Sciatic nerve (tissue), 2 donors: ENCODE measurements around the gene PADI3. TPM values are rescaled to one million over a fixed set of nuclear protein-coding genes. Genes with fewer than 3 reads are reported as not detected.

Experiments used
- ATAC-seq: fragments of 200-7000 bp; cut with Tn5 transposase; one replicate; pipeline ENCODE4 v1.9.1; 2020; ENCODE audit warnings: mild to moderate bottlenecking, moderate library complexity
- DNase-seq: peaks from one replicate; pipeline ENCODE4 v3.0.0-alpha.2; 2020; ENCODE audit warnings: low spot score
- intact Hi-C: fragments of 100-400 bp; cut with DNase I; formaldehyde crosslinking; loops from one replicate; pipeline ENCODE4 v1.14.2; 2022
- total RNA-seq: library from RNA; stranded (reverse); fragmentation: NEBNext Ultra II Directional; extraction: Animal tissue kit (Norgen Biotek cat#: 25700); gene quantifications from one replicate; pipeline ENCODE4 v1.2.1, GENCODE V29; 2021
- donor health status: DM: no; HTN: no; CAD: no.
- donor health status: DM: no; HTN: no; CAD: no.

PADI3 gene
- total RNA-seq, 1 donor from 2014 or later = not detected

DNA sequence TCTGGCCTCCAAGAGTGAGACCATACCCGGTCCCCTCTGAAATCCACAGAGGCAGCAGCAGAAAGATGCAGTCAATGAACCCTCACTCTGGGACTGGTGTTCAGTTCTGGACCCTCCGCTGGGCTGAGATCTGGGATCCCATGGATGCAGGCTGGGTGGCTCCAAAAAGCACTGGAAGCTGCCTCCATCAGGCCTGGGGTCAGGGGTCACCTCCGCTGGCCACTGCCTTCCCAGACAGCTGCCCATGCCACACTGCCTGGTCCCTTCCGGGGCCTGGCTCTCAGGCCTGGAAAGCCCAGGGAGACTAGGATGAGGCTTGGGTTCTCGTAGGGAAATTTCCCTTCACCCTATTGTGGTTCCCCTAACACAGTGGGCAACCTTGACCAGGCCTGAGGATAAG is 37.7 kb downstream of the PADI3 start:
- intact Hi-C loops = no loop called here
- no peak for ATAC-seq
- no peak for DNase-seq

DNA sequence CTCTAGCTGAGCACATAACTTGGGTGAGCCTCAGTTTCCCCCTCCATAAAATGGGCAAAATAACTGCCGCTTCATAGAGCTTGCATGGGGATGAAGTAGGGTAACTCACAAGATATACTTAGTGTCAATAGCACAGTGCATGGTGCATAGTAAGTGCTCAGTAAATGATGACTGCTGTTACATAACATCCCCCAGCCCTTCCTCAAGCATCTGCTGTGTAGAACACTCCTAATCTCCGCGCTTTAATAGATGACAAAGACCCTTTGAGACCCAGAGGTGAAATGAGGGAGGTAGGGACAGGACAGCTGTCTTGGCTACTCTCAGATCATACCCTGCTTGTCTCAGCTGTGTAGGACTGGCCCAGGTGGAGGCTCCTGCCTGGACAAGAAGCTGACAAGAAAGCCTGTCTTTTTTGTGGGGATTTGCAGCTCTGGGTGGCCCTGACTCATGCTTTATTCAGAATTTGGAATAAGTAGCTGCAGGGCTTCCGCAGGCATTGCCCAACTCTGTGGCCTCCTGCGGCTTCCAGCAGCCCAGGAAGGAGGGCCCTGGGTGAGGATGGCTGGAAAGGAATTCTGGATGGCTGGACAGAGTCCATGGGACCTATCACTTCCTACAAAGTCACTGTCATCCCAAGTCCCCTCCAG is 38.4 kb downstream of the PADI3 start:
- DNase-seq (no peak), ATAC-seq (no peak)
- intact Hi-C loops = no loop called here

DNA sequence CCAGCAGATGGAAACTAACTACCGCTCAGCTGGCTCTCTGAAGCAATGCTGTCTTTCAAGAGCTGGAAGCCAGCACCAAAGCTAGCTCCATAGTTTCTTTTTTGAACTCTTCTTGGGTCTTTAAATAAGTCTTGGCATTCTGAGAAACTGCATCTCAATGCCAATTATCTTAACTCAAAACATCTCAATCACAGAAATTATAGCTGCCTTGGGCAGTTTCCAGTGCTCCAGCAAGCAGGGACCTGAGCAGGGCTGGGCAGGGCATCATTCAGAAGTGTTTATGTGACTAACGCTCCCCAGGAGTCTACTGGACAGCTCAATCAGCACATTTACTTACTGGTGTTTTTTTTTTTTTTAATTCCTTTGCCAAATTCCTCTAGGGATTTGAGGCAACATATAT is 40.8 kb downstream of the PADI3 start:
- ATAC-seq (no peak), DNase-seq (no peak)
- intact Hi-C loops = no loop called here

DNA sequence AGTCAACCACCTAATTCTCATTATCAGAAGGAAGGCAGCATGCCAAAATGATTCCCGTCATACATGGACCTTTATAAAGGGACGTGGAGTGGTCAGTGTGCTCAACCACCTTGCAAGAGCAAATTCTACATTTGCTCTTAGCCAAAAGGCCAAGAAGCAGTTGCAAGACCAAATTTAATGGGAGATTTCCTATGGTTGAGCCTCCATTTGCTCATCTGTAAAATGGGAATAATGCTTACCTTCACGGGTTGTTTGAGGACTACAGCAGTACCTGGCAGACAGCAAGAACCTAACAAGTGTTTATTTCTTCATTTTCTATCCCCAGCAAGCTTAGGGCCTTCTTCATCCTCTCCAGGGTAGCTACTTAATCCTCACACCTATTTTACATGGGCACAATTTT is 41.7 kb downstream of the PADI3 start:
- no peak for DNase-seq
- intact Hi-C loops = no loop called here
- ATAC-seq = no peak

DNA sequence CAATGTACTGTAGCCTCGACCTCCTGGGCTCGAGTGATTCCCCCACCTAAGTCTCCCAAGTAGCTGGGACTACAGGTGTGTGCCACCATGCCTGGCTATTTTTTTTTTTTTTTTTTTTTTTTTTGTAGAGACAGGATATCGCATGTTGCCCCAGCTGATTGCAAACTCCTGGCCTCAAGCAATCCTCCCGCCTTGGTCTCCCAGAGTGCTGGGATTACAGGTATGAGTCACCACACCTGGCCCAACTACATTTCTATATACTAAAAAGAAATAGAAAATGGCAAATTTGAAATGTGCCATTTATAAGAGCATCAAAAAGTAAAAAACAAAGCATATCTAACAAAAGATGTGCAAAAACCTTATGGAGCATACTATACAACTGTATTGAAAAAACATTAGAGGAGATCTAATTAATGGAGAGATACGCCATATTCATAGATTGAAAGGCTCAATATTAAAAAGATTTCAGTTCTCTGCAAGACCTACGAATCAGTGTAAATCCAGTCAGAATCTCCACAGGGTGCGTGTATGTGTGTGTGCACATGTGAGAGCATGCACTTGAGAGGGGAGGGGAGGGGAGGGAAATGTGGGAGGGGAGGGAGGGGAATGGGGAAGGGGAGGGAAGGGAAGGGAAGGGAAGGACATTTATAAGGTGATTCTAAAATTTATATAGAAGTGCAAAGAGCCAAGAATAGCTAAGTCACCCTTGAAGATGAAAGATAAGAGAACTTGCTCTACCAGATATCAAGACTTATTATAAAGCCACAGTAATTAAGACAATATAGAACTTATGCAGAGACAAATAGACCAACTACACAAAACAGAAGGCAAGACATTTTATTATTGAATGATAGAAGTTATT is 43.6 kb downstream of the PADI3 start:
- intact Hi-C loops = no loop called here
- ATAC-seq = no peak
- DNase-seq = no peak

DNA sequence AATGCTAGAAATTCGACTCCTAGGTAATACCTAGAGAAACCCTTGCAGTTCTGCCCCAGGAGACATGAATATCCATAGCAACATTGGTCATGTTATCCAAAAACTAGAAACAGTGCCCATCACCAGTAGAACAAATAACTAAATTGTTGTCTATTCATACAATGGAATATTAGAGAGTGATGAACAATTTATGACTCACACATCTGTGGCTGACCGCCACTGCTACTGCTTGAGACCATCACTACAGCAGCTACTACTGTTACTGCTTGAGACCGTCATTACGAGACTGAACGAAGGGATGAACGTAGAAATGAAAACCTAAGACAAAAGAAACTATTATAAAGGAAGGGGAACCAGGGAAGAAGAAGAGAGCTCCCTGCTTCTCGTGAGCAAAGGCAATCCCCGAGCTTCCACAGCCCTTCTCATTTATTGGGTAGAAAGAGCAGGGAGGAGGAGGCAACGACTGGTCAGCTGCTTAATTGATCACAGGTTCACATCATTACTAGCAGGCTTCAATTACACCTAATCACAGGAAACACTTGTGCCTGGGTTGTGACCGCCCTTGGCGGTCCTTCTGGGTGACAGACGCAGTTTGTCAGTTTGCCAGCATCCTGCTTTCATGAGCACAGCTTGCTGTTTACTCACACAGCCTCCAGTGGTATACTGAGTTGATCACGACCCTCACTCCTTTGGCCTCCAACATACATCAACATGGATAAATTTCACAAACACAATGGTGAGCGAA is 45.0 kb downstream of the PADI3 start:
- DNase-seq (no peak), ATAC-seq (no peak)
- intact Hi-C loops = no loop called here

DNA sequence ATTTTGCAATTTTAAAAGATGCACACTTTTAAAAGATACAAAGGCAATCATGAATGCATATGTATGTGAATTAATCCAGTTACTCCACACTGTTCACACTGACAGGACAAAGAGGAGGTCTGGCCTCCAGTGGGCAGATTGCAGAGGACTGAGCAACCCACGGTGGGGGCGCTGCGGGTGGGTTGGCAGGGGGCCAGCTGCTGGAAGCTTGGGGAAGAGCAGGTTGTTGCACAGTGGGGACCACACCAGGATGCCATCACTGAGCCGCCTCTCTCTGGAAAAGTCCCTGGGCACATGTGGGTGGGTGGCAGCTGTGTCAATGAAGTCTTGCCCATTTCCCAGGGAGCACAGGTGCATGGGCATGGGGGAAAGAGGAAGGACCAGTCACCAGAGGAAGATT is 46.4 kb downstream of the PADI3 start:
- intact Hi-C loops = no loop called here
- no peak for ATAC-seq

DNA sequence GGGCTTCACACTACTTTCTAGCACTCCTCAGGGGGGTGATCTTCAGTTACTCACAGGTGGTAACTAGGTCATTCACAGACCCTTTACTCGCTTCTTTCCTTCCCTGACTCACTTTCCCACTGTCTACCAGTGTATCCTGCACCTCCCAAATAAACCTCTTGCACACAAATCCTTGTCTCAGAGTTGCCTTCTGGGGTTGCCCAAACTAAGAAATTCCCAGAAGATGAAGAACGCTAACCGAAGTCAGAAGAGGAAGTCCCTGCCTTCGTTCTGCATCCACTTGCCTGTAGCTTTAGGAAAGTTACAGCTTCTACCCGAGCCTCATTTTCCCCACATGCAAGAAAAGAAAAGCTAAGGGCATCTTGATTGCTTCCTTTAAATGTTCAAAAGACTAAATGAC is 47.2 kb downstream of the PADI3 start:
- no peak for ATAC-seq
- no peak for DNase-seq
- intact Hi-C loops = no loop called here

More for the DNA sequence above, 46.4 kb downstream of the PADI3 start:
- no peak for DNase-seq

DNA sequence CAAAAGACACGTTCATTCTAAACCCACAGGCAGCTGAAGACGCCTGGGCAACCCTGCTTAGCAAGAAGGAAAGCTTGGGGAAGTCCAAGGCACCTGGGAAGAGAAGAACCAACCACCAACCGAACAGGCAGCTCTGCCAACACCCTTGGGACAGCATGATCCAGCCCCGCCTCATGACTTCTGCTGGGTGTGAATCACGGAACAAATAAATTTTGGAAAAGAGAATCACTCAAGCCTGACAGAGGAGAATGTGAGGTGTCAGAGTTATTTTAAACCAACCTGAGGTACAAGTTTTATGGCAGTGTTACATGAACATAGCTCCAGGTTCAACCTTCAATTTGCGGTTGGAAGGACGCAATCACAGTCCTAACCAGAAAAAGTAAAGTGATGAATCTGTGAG is 49.1 kb downstream of the PADI3 start:
- intact Hi-C loops = no loop called here
- no peak for DNase-seq
- ATAC-seq = no peak

DNA sequence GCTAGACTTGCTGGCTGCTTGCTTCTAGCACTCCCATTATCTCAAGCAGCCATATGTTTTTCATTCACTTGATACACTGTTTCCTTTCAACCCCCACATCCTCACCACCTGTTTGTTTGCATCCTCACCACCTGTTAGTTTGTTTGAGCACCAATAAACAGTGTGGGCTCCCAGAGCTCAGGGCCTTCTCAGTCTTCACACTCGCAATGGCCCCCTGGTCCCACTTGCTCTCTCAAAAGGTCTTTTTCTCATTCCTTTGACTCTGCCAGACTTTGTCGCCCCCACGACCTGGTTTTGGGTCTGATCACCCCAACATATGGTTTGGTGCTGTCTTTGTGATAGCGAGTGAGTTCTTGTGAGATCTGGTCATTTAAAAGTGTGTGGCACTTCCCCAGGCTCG is 52.9 kb downstream of the PADI3 start:
- ATAC-seq (no peak), DNase-seq (no peak)
- intact Hi-C loops = no loop called here

DNA sequence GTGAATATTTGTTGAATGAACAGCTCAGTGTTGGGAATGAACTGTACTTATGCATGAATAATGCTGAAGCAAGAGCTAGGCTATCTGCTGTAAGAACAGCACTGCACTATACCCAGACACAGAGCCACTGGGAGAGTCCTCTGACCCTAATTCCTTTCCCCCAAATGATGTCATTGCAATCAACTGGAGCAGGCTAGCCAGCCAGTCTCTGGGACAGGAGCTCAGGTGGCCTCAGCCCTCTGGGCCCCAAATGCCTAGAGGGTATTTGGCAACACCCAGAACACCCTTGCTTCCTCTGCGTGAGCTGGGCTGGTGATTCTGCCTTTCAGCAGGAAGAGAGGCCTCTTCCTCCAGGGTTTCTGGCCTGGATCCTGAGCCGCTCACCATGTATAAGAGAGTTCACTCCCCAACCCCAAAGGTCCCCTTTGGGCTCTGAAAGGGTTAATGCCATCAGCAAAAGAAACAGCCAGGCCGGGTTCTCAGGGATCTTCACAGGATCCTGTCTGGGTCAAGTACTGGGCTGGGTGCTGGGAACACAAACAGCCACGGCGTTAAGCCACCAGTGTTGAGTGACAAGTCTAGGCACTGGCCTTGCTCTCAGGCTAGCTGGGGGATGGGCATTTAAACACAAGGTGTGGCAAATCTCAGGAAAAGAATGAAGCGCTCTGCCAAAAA is 55.4 kb downstream of the PADI3 start:
- ATAC-seq = no peak
- intact Hi-C loops = no loop called here
- no peak for DNase-seq

DNA sequence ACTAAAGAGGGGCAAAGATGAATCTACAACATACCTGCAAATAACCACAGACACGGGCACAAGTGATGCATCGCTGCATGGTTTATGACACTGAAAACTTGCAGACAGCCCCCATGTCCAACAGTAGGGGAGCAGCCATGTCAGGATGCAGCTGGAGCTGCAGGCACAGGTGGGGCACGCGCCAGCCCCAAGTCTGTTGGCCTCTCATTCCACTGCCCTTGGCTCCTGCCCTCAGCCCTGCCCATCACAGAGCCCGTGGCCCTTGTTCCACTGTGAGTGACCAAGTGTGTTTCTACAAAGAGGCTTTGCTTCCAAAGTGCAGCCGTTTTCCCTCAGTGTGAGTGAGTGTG is 55.9 kb downstream of the PADI3 start:
- DNase-seq (no peak), ATAC-seq (no peak)
- intact Hi-C loops = no loop called here

DNA sequence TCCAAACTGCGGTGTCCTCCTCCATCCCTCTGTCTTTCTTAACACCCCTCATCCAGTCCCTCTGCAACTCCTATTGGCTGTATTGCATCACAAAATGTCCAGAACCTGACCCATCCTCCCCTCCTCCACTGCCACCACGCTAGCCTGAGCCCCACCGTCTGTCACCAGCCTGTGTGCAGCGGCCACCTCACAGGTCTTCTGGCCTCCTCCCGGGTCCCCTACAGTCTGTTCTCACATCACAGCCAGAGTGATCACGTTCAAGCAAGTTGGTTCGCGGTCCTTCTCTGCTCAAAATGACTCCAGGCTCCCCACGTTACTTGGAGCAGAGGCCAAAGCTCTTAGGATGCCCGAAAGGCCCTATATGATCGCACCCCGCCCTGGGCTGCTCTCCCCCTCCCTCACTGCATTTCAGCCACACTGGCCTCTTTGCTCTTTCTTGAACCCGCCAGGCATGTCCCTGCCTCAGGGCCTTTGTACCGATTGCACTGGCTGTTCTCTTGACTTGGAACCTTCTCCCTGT is 56.7 kb downstream of the PADI3 start:
- intact Hi-C loops = no loop called here
- ATAC-seq = no peak
- DNase-seq = no peak

DNA sequence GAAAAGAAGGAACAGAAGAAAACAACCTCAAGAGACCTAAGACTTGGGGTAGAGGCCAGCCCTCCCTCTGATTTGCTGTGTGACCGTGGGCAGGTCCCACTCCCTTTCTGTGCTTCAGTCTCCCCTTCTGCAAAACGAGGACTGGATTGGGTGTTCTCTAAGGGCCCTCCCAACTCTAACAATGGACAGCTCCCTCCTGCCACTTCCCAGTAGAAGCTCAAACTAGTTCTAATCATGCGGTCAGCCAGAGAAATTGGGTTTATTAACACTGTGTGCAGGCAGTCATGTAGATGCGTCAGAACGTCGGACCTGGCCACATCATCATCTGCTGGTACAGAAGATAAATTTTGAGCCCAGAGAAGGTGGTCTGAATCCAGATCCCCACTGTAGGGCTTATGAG is 57.5 kb downstream of the PADI3 start:
- intact Hi-C loops = no loop called here
- no peak for ATAC-seq
- DNase-seq = no peak

DNA sequence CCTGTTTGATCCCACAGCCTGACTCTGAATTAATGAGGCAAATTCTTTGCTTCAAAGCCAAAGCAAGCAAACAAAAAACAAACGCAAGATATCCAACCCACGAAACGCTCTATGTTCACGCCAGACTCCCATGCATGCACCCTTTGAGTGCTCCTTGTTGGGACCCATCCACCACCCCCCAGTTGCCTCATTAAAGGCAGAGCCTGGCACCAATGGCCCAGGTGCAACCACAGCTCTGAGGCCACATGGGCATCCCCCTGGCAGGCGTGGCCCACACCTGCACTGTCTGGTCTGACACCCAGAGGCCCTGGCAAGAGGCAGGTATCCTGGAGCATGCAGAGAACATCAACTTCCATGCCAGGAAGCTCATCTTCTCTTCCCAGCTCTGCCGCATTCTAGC is 58.0 kb downstream of the PADI3 start:
- DNase-seq = no peak
- intact Hi-C loops = no loop called here
- ATAC-seq = no peak

DNA sequence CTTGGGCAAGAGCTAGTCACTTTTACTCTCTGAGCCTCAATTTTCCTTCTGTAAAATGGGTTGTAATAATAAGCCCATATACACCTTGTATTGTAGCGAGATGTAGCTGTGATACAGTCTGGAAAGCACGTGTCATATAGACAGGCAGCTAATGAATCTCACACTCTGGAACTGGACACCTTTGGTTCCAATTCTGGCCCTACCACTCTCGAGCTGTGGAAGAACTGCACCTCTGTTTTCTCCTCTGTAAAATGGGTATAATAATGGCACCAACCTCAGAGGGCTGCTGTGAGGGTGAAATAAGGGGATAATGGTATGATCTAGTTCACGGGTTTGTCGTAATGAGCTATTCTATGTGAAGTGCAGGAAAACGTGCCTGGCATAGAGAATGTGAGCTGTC is 58.4 kb downstream of the PADI3 start:
- DNase-seq = no peak
- intact Hi-C loops = no loop called here
- ATAC-seq = no peak

DNA sequence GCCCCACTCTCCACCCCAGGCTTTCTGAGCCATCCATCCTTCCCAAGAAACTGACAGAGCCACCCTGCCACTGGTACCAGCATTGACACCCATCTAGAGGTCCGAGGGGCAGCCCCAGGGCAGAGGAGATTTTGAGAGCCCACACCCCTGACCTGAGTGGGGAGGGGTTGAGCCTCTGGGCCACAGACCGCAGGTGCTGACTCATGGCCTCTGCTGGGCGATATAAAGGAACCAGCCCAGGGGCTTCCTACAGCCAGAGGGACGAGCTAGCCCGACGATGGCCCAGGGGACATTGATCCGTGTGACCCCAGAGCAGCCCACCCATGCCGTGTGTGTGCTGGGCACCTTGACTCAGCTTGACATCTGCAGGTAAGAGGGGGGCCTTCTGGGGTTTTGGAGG is 59.0 kb downstream of the PADI3 start, which contains the start of gene PADI4:
TSS of gene PADI4 (plus strand) at position 252 of the 400 bp plus-strand sequence. CDS start at position 278, 26 bp downstream.
- DNase-seq = no peak
- no peak for ATAC-seq
- intact Hi-C loops = no loop called here

DNA sequence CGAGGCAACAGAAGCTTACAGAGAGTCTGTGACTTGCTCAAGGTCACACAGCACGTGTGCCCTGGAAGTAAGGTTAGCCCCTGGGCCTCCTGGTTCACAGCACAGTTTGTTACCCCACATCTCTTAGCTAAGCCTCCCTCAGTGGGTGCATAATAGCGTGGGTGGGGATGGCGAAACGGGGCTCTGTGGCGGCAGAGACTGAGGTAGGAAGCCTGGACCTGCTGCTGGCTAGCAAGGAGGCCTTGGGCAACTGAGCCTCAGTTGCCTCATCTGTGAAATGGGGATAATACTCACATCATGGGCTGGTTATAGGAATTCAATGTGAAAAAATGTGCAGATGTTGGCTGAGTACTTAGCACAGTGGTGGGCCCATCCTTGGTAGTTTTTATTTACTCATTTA is 59.7 kb downstream of the PADI3 start:
- DNase-seq (no peak), ATAC-seq (no peak)
- intact Hi-C loops = no loop called here

DNA sequence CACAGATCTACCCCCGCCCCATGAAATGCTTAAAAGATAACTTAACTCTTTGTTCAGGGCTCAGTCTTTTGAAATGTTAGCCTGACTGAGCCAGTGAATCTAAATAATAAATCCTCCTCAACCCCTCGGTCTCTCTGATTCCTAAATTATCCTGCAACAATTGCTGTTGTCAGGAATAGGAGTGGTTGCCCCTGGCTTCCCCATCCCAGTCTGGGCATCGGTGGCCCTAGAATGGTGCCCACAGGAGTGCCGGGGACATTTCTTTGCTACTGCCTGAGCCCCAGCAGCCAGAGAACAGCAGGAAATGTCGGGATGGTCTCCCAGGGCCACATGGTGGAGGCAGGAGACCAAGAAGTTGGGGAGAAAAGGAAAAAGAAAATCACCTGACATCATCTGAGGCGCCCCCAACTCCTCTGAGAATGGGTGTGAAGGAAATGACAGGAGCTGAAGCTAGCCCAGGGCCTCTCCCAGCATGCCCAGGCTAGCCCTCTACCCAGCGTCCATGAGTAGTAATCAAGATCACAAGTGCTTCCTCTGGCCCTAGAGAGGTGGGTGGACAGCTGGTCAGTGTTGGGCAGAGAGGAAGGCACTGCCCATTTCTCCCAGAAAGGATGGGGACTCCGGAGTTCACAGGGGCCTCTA is 60.6 kb downstream of the PADI3 start:
- DNase-seq = no peak
- ATAC-seq = no peak
- intact Hi-C loops = no loop called here
